IMR-90 (cell line): ENCODE data around the gene LAMC2. TPM values are rescaled to one million over a fixed set of nuclear protein-coding genes. Genes with fewer than 3 reads are reported as not detected.

Experiments used
- ATAC-seq: fragments of 200-7000 bp; cut with Tn5 transposase; 2 replicates; pipeline ENCODE4 v1.9.1; 2020; ENCODE audit warnings: low read depth, mild to moderate bottlenecking, moderate library complexity
- BruUV-seq: library from RNA; stranded (reverse); fragments of 400-500 nt; replicated peaks from 2 replicates; lab custom pipeline; 2021; lab: Mats Ljungman, UMichigan
- CTCF ChIA-PET: fragments of 300-600 bp; formaldehyde crosslinking; extraction: SDS; loops from one replicate; lab custom pipeline; 2021; ENCODE audit warnings: antibody characterized with exemption; lab: Yijun Ruan, JAX
- POLR2A ChIA-PET: fragments of 300-600 bp; sonication (Branson Sonifier 250); formaldehyde crosslinking; loops from one replicate; lab custom pipeline; 2022; ENCODE audit warnings: antibody characterized with exemption; ENCODE audit not compliant: unreplicated experiment; lab: Charles Lee
- DNase-seq: peaks from one replicate; pipeline ENCODE4 v3.0.0; 2013
- H2AFZ ChIP-seq: replicated peaks from 2 replicates; pipeline ENCODE3; 2013; ENCODE audit warnings: low read length, mild to moderate bottlenecking; ENCODE audit not compliant: poor library complexity
- H2AK5ac ChIP-seq: 2 replicates; pipeline ENCODE4 v1.6.1; 2013; ENCODE audit warnings: low read depth, low read length, inconsistent platforms
- H2AK9ac ChIP-seq: replicated peaks from 2 replicates; pipeline ENCODE3; 2013; ENCODE audit warnings: mild to moderate bottlenecking, low read depth, low read length, moderate library complexity; ENCODE audit not compliant: poor library complexity
- H2BK120ac ChIP-seq: 2 replicates; pipeline ENCODE4 v1.6.1; 2013; ENCODE audit warnings: low read depth, low read length, inconsistent platforms
- H2BK15ac ChIP-seq: 3 replicates; pipeline ENCODE4 v1.6.1; 2013; ENCODE audit warnings: low read depth, low read length, inconsistent platforms
- H2BK20ac ChIP-seq: 2 replicates; pipeline ENCODE4 v1.6.1; 2013; ENCODE audit warnings: low read depth, mild to moderate bottlenecking, inconsistent platforms, low read length, moderate library complexity
- H2BK5ac ChIP-seq: 2 replicates; pipeline ENCODE4 v1.6.1; 2013; ENCODE audit warnings: mild to moderate bottlenecking, low read depth, low read length, inconsistent platforms; ENCODE audit not compliant: poor library complexity, severe bottlenecking
- H3K14ac ChIP-seq: replicated peaks from 2 replicates; pipeline ENCODE4 v1.6.1; 2013; ENCODE audit warnings: low read depth, low read length, inconsistent platforms
- H3K18ac ChIP-seq: 2 replicates; pipeline ENCODE4 v1.6.1; 2013; ENCODE audit warnings: low read depth, low read length, control low read depth
- H3K23ac ChIP-seq: 2 replicates; pipeline ENCODE4 v1.6.1; 2013; ENCODE audit warnings: low read depth, low read length, inconsistent platforms
- H3K27ac ChIP-seq: 2 replicates; pipeline ENCODE4 v1.5.1; 2013; ENCODE audit warnings: mild to moderate bottlenecking, control low read depth, low read length; ENCODE audit not compliant: insufficient read depth
- H3K27me3 ChIP-seq: 2 replicates; pipeline ENCODE4 v1.6.1; 2013; ENCODE audit warnings: low read length; ENCODE audit not compliant: control insufficient read depth, insufficient read depth
- H3K36me3 ChIP-seq: 2 replicates; pipeline ENCODE4 v1.6.1; 2013; ENCODE audit warnings: low read length, mixed read lengths; ENCODE audit not compliant: control insufficient read depth, insufficient read depth
- H3K4ac ChIP-seq: 2 replicates; pipeline ENCODE4 v1.6.1; 2013; ENCODE audit warnings: low read depth, low read length, inconsistent platforms
- H3K4me1 ChIP-seq: 2 replicates; pipeline ENCODE4 v1.6.1; 2013; ENCODE audit warnings: low read length, mixed read lengths; ENCODE audit not compliant: control insufficient read depth, insufficient read depth
- H3K4me2 ChIP-seq: 2 replicates; pipeline ENCODE4 v1.6.1; 2013; ENCODE audit warnings: low read depth, mild to moderate bottlenecking, control low read depth, low read length, moderate library complexity
- H3K4me3 ChIP-seq: 2 replicates; pipeline ENCODE4 v1.5.1; 2013; ENCODE audit warnings: low read depth, mild to moderate bottlenecking, control low read depth, low read length, moderate library complexity; ENCODE audit not compliant: insufficient read depth
- H3K56ac ChIP-seq: 2 replicates; pipeline ENCODE4 v1.6.1; 2013; ENCODE audit warnings: low read length, inconsistent platforms; ENCODE audit not compliant: insufficient read depth; ENCODE audit errors: extremely low read depth
- H3K79me1 ChIP-seq, 2 experiments: 2 replicates each; pipeline ENCODE4 v1.6.1; 2013; ENCODE audit warnings: low read length in 2 of 2, inconsistent platforms in 1 of 2, low read depth in 1 of 2
- H3K9ac ChIP-seq: 2 replicates; pipeline ENCODE4 v1.6.1; 2013; ENCODE audit warnings: low read depth, low read length, control low read depth
- H3K9me1 ChIP-seq: 2 replicates; pipeline ENCODE4 v1.6.1; 2013; ENCODE audit warnings: low read length, inconsistent platforms; ENCODE audit not compliant: insufficient read depth
- H3K9me3 ChIP-seq: 2 replicates; pipeline ENCODE4 v1.6.1; 2013; ENCODE audit warnings: low read length; ENCODE audit not compliant: control insufficient read depth, insufficient read depth
- H4K20me1 ChIP-seq: 2 replicates; pipeline ENCODE4 v1.6.1; 2013; ENCODE audit warnings: low read length, inconsistent platforms; ENCODE audit not compliant: insufficient read depth
- H4K5ac ChIP-seq: 2 replicates; pipeline ENCODE4 v1.6.1; 2013; ENCODE audit warnings: mild to moderate bottlenecking, low read depth, low read length, control low read depth
- H4K8ac ChIP-seq, 2 experiments: 2 replicates each; pipeline ENCODE4 v1.6.1; 2013; ENCODE audit warnings: low read depth in 2 of 2, low read length in 2 of 2, control low read depth in 1 of 2, inconsistent platforms in 1 of 2
- H4K91ac ChIP-seq: 2 replicates; pipeline ENCODE4 v1.6.1; 2013; ENCODE audit warnings: low read depth, low read length, inconsistent platforms; ENCODE audit not compliant: insufficient read depth
- BHLHE40 ChIP-seq: fragments of 150-350 bp; IDR thresholded peaks from 2 replicates; pipeline ENCODE4 v1.6.1; 2016; ENCODE audit warnings: mild to moderate bottlenecking, low read depth, low read length
- CEBPB ChIP-seq: IDR thresholded peaks from 2 replicates; pipeline ENCODE4 v1.6.1; 2012; ENCODE audit warnings: low read depth, low read length, improper control_type of control experiment
- CHD1 ChIP-seq: IDR thresholded peaks from 2 replicates; pipeline ENCODE4 v1.6.1; 2012; ENCODE audit warnings: low read depth, low read length, improper control_type of control experiment
- CTCF ChIP-seq: conservative IDR thresholded peaks from 2 replicates; pipeline ENCODE4 v1.5.1; 2012; ENCODE audit warnings: mild to moderate bottlenecking, low read depth, low read length, improper control_type of control experiment
- ELK1 ChIP-seq: fragments of 150-350 bp; IDR thresholded peaks from 2 replicates; pipeline ENCODE4 v1.6.1; 2016; ENCODE audit warnings: low read depth, mild to moderate bottlenecking, low read length, moderate library complexity, borderline replicate concordance
- FOS ChIP-seq: fragments of 150-350 bp; IDR thresholded peaks from 2 replicates; pipeline ENCODE4 v1.6.1; 2016; ENCODE audit warnings: low read depth, low read length
- MAFK ChIP-seq: IDR thresholded peaks from 2 replicates; pipeline ENCODE4 v1.6.1; 2012; ENCODE audit warnings: low read depth, low read length, improper control_type of control experiment
- MAZ ChIP-seq: IDR thresholded peaks from 2 replicates; pipeline ENCODE4 v1.6.1; 2012; ENCODE audit warnings: low read depth, mild to moderate bottlenecking, low read length, improper control_type of control experiment, moderate library complexity, borderline replicate concordance
- MXI1 ChIP-seq: IDR thresholded peaks from 2 replicates; pipeline ENCODE4 v1.6.1; 2012; ENCODE audit warnings: low read depth, mild to moderate bottlenecking, low read length, moderate library complexity, borderline replicate concordance
- NFE2L2 ChIP-seq: fragments of 150-350 bp; IDR thresholded peaks from 2 replicates; pipeline ENCODE4 v1.6.1; 2016; ENCODE audit warnings: low read depth, mild to moderate bottlenecking, low read length
- POLR2A ChIP-seq: IDR thresholded peaks from 2 replicates; pipeline ENCODE4 v1.6.1; 2012; ENCODE audit warnings: mild to moderate bottlenecking, low read depth, low read length
- RAD21 ChIP-seq: IDR thresholded peaks from 2 replicates; pipeline ENCODE4 v1.6.1; 2012; ENCODE audit warnings: low read length, improper control_type of control experiment
- RCOR1 ChIP-seq: IDR thresholded peaks from 2 replicates; pipeline ENCODE4 v1.6.1; 2012; ENCODE audit warnings: mild to moderate bottlenecking, low read length, improper control_type of control experiment; ENCODE audit not compliant: insufficient replicate concordance
- RFX5 ChIP-seq: IDR thresholded peaks from 2 replicates; pipeline ENCODE4 v1.8.0; 2012; ENCODE audit warnings: low read depth, mild to moderate bottlenecking, low read length, moderate library complexity
- SMC3 ChIP-seq: fragments of 150-350 bp; IDR thresholded peaks from 2 replicates; pipeline ENCODE4 v1.6.1; 2016; ENCODE audit warnings: low read depth, mild to moderate bottlenecking, antibody characterized with exemption, low read length, moderate library complexity
- USF2 ChIP-seq: fragments of 150-350 bp; IDR thresholded peaks from 2 replicates; pipeline ENCODE4 v1.6.1; 2017; ENCODE audit warnings: mild to moderate bottlenecking, antibody characterized with exemption, low read length, low read depth
- WGBS, 2 experiments: methylation state at CpG; one replicate each; pipeline versions ENCODE4 v1.1.5 to v1.1.7; 2013; ENCODE audit warnings: missing lambda C conversion rate in 2 of 2; ENCODE audit not compliant: insufficient read length in 1 of 2; ENCODE audit errors: extremely low coverage in 2 of 2; 5-methylcytosine and 5-hydroxymethylcytosine counted together
- dilution Hi-C: fragments of 300-500 bp; cut with HindIII; formaldehyde crosslinking; loops from one replicate; pipeline ENCODE4 v1.14.3; 2018; ENCODE audit warnings: low sequenced_read_pairs; ENCODE audit not compliant: unreplicated experiment
- in situ Hi-C: fragments of 300-500 bp; cut with MboI; formaldehyde crosslinking; loops from 3 replicates; pipeline ENCODE4 v1.14.3; 2019; ENCODE audit warnings: low sequenced_read_pairs, inconsistent platforms, mixed read lengths
- intact Hi-C: fragments of 100-400 bp; cut with micrococcal nuclease; formaldehyde crosslinking; loops from 2 replicates; pipeline ENCODE4 v1.10.0; 2022
- polyA plus RNA-seq, 3 experiments: library from polyadenylated mRNA; depleted of rRNA; stranded (reverse); fragments of >200 nt; gene quantifications; 2 replicates each; pipeline ENCODE4 v1.2.3, GENCODE V29; 2012; ENCODE audit warnings: low replicate concordance in 1 of 3
- total RNA-seq: library from RNA; depleted of rRNA; stranded (reverse); fragments of >200 nt; gene quantifications from 2 replicates; pipeline ENCODE4 v1.2.3, GENCODE V29; 2012

The LAMC2 gene
- total and polyA plus RNA-seq, 2 of the 4 experiments (the other 2 are of a cell fraction), result 2.3 to 2.8 TPM

- no peaks in the 10 kb centered on the region for H4K20me1 ChIP-seq
- peak overlapping the region; percentile 69; the same call in 1 of the 3 replicates for H2BK15ac ChIP-seq
- no peak overlapping the region for H3K56ac ChIP-seq
- H3K4ac ChIP-seq, result no peak overlapping the region
- no peak overlapping the region for H2BK5ac ChIP-seq
- H4K8ac ChIP-seq, result no peak overlapping the region
- no CpG with 5 or more reads among the region's 6 CpGs for WGBS, 2 experiments
- no peak for DNase-seq
- ATAC-seq, result no peak
- H2BK120ac ChIP-seq, result peak overlapping the region; percentile 33; the same call in 1 of the 2 replicates
- no peaks in the 10 kb centered on the region; a peak in 1 of 4 replicates for H3K79me1 ChIP-seq
- H2AK5ac ChIP-seq, result peak overlapping the region; percentile 36
- dilution Hi-C loops, result no loop called here
- H3K4me1 ChIP-seq, result peaks cover 13% of the 10 kb centered on the region
- BruUV-seq, result no TSS peak
- POLR2A ChIA-PET, result no interaction called here
- H3K27ac ChIP-seq, result no peak overlapping the region
- no peak overlapping the region for H3K14ac ChIP-seq
- no peak overlapping the region for H3K18ac ChIP-seq
- in situ Hi-C loops, result loop anchor here (10.0 to 25.0 kb wide), 2 partner anchors 211 to 274 kb away; partner anchors contain the start of genes LAMC1 and SHCBP1L
- TF ChIP-seq POLR2A, result no peak
- no peak for TF ChIP-seq CTCF
- no peak for TF ChIP-seq CEBPB
- TF ChIP-seq FOS, result no peak
- TF ChIP-seq MAFK, result no peak
- TF ChIP-seq BHLHE40, result no peak
- TF ChIP-seq RAD21, result no peak
- no peak for TF ChIP-seq USF2
- no peak for TF ChIP-seq CHD1
- TF ChIP-seq MXI1, result no peak
- no peak for TF ChIP-seq ELK1
- no peak for TF ChIP-seq RFX5
- TF ChIP-seq MAZ, result no peak
- no peak for TF ChIP-seq SMC3
- TF ChIP-seq NFE2L2, result no peak
- TF ChIP-seq RCOR1, result no peak
- H2AK9ac ChIP-seq, result no peak overlapping the region
- intact Hi-C loops, result loop anchor here (5.0 kb wide), 1 partner anchor 94 kb away; no protein-coding TSS in a partner anchor
- H3K23ac ChIP-seq, result no peak overlapping the region
- H4K91ac ChIP-seq, result no peak overlapping the region
- H3K9ac ChIP-seq, result no peak overlapping the region
- H3K9me1 ChIP-seq, result peaks cover 13% of the 10 kb centered on the region
- peak overlapping the region; percentile 67; the same call in 1 of the 2 replicates for H2BK20ac ChIP-seq
- no peak overlapping the region for H2AFZ ChIP-seq
- CTCF ChIA-PET, result interaction anchor here (0.6 kb wide), 1 partner anchor 25 kb away, joined by 3 read pairs; no protein-coding TSS in a partner anchor
- no peaks in the 10 kb centered on the region for H3K27me3 ChIP-seq
- no peak overlapping the region for H3K4me2 ChIP-seq
- H4K5ac ChIP-seq, result no peak overlapping the region
- no peaks in the 10 kb centered on the region for H3K9me3 ChIP-seq
- H3K4me3 ChIP-seq, result no peak overlapping the region
- H3K36me3 ChIP-seq, result no peaks in the 10 kb centered on the region
Measured at GRCh38 chr1:183236158-183236725, 50.2 kb downstream of the LAMC2 start.
